Suppressor macrophage treated with lipopolysaccharide for 4 hours (primary cell): ENCODE results near the gene ITGB1.
A peak's percentile ranks its signal among the peaks of the same experiment; 100 is the strongest.

Experiments used
- DNase-seq: peaks from one replicate; pipeline ENCODE4 v3.0.0-alpha.2; 2020

The ITGB1 gene

DNA sequence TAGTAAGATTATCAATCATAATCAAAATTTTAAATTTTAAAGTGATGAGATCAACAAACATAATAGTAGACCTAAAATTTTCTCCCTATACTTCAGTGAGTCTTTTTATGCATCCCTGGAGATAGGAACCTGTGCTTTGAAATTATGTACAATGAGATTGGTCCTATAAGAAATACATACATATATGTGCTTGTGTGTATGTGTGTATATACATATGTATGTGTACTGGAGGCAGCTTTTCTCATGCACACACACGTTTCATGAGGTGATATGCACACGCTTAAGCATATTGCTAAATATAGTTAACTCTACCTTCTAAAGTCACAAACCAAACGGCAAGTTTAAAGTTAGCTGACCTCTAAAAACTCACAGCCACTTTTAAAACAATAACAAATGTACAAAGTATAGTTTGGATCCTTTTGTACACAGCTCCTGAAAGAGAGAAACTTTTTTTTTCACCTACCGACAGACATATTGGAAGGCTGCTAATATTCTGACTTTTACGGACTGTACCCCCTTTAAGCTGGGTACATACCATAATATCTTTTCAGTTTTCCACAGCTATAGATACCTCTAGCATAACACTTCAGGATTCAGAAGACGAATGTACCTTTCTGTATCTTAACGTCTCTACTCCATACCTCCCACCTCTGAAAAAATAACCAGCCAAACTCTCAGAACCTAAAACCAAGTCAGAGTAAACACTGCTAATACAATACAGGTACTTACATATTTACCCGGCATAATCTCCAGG is 3.3 kb downstream of the ITGB1 start:
- no peak for DNase-seq

DNA sequence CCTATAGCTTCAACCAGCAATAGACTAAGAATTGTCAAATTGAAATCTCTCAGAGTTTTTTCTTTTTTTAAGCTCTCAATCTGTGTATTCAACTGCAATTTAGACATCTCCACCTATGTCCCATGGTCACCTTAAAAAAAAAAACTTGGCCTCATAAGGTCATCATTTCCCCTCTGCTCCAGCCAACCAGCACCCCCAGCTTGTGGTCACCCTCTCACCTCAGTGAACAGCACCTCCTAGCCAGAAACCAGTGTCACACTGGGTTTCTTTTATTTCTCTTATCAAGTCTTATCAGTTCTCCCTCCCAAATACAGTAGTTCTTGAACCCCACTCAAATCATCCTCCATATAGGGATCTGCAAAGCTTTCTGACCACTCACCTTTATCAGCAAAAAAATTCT is 4.0 kb downstream of the ITGB1 start:
- DNase-seq: no peak

DNA sequence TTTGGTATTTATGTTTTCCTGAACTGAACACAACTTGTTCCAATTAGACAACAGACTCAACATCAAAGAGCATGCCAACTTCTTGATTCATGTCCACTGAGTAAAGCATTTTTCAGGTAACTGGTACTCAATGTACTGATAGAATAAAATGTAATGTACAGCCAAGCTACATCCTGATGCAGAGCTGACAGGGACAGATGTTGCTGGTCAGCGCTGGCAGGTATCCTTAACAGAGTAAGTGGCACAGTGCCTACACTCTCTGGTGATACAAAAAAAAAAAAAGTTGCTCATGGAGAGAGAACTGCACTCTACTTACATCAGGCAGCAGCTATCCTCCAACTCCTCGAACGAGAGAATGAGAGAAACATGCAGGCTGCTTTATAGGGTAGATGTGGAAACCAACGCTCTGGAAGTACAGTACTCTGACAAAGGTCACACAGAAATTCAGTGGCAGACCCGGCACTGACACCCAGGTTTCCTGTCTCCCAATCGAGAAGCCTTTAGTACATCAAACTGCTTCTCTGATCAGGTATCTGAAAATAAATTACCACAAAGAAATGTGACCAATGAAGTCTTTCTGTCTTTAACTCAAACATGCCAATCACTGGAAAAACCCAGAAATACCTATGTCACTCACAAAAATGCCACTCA is 4.6 kb downstream of the ITGB1 start:
- no peak for DNase-seq

DNA sequence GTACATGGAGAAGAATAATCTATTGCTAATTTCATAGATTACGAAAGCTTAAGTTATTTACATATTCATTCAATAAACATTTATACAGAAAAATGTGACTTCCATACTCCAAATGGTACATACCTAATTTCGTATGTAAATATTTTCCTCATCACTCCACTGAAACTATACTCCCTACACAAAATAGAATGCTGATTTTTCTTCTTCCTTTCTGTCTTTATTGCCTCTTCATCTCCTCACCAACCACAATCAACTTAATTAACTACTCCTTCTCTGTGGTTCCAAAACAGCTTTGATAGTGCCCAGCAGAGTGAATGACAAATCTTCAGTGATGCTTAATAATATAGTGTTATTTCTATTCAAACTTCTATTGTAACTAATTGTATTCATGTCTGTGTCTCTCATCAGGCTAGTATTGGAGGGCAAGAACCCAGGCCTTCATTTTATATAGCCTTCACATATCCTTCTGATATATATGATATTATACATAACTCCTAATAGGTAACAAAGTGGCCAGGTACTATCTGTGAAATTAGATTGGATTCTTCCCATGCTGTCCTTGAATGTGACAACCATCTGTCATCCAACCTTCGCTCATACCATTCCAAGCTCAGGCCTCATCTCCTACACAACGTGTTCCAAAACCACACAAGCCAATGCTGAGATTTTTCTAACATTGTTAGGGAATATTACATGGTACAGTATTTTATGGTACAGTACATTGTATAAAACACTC is 5.3 kb downstream of the ITGB1 start:
- DNase-seq: no peak

DNA sequence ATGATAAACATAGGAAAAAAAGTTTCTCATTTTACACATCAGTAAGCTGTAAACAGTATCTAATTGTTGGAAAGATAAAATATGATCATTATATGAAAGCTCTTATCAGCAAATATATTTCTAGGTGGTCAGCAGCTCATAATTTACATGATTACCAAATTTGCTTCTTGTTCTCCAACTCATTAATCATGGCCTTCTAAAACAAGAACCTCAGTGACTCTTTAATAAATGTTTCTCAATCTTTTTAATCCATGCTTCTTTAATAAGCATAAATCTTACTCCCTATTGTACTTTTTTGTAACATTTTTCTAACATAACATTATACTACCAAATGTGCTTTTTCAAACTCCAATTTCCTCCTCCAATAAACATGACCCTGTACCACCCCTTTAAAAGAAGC is 5.9 kb downstream of the ITGB1 start:
- no peak for DNase-seq

DNA sequence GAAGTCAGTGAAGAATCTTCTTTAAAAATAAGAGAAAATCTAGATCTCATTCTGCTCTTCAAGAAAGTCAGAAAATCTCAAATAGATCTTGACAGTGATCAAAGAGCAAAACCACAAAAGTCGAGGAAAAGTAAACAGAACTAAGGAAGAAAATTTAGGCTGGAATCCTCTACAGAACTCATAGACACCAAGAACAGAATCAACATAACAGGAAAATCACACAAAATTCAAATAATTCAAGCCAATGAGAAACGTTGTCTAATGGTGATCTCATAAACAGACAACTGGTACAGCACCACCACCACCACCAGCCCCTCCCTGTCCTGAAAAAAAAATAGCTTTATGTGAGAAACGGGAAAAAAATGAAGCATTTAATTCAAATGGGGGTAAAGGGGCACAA is 6.9 kb downstream of the ITGB1 start:
- DNase-seq: no peak

DNA sequence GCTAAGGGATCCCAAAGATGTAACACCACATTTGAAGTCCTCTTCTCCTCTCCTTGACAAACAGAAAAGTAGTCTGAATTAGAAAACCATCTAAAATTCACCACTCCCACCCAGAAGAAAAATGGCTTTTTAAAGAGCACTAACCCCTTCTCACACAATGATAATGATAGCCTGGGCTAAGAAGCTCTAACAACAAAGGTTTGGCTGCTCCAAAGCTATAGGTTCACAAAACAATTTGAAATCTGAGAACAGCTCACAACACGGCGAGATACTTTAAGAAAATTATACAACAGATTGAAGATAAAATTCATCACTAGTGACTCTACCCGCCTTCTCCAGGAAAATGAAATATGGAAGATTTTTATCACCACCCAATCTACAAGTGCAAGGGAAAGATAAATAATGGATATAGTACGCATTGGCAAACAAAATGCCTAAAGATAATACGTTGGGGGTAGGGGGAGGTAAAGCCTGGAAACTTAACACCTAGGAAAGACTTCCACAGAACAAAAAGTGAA is 7.4 kb downstream of the ITGB1 start:
- DNase-seq: no peak

DNA sequence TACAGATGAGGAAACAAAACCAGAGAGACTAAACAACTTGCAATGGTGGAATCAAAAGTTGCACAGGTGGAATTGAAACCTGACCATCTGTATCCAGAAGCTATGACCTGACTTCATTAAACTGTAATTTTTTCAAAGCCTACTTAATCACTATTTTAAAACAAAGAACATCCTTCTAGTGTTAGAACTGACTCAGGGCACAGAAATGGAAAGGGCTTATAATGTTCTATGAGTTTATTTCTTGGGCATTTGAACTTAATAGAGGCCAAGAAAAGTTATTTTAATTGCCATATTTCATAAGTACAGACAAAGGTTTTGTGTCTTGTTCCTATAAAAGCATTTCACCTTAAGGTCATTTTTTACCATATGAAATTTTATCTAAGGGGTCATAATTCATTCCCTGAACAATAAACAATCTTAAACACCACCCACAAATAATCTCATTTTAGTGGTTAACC is 8.8 kb downstream of the ITGB1 start:
- DNase-seq: no peak

DNA sequence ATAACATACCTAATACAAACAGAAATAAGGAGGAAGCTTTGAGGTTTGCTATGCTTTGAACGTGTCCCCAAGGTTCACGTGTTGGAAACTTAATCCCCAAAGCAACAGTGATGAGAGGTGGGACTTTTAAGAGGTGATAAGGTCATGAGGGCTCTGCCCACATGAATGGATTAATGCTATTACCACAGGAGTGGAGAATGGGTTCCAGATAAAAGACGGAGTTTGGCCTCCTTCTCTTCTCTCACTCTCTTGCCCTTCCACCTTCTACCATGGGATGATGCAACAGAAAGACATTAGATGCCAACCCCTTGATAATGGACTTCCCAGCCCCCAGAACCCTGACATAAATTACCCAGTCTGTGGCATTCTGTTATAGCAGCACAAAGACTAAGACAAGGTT is 9.6 kb downstream of the ITGB1 start:
- no peak for DNase-seq

DNA sequence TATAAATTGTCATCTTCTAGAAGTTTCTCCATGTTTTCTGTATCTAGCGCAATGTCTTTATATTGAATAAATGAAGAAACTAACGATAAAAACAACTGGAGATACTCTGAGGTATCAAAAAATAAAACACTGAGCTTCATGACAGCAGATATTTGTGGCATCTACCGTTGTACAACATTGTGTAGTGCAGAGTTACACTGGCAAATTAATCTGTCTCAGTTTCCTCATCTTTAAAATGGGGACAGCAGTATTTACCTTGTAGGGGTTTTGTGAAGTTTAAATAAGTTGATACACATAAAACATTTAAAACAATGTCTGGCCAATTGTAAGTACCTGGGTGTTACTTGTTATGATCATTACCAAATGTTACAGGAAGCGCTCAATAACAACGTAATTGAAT is 10.4 kb downstream of the ITGB1 start:
- no peak for DNase-seq

DNA sequence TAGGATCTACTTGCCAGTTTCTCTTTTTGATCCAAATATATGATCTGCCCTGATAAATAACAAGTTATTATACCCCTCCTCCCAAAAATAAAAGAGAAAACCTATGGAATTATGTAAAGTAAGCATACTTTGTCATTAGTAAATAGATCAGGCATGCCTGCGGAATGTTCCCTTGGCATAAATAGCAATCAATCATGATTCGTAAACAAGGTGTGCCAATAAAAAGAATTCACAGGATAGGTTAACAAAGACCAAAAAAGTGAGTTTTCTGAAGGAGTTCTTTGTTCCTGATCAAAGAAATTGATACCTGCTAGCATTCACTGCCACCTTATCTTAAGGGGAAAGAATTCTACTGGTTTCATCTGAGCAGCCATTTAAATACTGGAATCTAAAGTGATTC is 11.9 kb downstream of the ITGB1 start:
- no peak for DNase-seq

DNA sequence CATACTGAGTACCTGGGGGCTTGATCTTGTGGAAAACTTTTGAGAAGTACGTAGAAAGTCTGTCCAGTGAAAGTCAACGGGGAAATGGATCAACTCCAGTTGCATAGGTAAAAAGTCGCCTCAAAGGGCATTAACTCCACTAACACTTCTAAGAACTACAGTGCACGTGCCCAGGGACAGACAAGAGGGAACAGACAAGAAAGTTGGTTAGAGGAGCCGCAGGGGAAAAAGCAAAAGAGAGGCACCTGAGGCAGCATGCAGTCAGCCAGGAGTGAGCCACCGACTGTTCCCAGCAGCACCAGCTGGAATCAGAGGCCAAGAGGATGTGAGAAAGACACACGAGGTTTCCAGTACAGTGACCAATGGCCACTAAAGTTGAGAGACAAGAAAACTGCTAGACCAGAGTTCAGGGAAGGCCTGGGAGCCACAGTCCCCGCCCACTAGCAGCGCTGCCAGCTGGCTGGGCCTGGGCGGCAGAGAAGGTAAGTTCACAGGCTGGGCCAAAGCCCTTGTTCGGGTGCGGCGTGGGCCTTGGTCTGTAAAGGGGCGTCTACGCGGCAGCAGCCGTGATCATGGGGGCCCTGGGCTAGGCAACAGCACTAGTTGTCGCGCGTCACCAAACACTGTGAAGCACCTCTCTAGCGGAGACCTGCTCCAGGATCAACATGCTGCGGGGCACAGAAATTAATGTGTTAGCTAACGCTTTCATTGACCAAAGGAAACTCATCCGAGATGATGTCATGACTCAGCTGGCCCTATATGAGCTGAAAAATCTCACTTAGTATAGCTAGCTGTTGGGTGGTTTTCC is 14.0 kb downstream of the ITGB1 start:
- no peak for DNase-seq

DNA sequence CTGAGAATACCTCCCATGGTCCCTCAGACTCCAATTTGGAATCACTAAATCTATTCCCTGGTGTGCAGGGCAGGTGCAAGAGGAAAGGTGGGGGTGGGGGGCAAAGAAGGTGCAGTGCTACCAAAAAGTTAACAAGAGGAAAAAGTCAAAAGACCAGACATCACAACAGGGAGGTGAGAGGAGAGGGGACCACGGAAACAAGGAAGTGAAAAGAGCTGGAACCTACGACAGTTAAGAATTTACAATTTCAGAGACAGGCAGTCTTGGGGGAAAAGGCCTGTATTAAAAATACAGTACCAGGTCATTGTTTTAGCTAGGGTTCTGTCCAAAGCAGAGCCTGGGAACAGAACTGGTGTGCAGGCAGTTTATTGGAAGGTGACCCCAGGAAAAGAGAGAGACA is 14.6 kb downstream of the ITGB1 start:
- DNase-seq: no peak

DNA sequence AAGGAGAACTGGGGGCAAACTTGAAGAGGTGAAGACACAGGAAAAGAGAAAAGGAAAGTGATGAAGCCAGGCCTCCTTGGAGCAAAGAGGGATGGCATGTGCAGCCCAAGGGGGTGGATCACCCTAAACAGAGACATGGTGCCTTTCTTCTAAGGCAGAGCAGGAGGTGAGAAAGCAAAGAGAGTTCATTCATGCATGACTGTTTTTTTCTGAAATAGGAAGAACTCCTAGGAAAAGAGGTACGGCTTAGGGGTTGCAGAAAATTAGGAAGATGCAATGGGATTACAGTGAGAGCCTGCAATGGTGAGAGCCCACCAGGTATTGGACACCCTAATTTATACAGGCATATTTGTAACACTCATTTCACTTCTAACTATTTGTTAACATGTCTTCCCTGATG is 15.9 kb downstream of the ITGB1 start:
- DNase-seq: no peak

DNA sequence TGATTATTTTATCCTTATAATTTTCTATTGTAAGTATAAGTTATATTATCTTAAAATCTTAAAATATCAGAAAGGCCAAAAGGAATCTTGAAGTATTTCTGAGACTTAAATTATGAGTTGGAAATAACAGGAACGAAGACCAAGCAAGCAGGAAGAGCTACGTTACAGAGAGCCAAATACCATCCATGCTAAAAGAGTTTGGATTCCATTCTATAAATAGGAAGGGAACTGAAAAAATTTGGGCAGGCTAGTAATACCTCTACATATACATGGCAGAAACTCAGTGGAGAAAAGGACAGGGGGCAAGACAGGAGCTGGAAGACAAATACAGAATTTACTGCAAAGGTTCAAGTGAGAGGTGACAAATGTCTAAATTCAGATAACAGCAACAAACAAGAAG is 16.7 kb downstream of the ITGB1 start:
- DNase-seq: no peak

DNA sequence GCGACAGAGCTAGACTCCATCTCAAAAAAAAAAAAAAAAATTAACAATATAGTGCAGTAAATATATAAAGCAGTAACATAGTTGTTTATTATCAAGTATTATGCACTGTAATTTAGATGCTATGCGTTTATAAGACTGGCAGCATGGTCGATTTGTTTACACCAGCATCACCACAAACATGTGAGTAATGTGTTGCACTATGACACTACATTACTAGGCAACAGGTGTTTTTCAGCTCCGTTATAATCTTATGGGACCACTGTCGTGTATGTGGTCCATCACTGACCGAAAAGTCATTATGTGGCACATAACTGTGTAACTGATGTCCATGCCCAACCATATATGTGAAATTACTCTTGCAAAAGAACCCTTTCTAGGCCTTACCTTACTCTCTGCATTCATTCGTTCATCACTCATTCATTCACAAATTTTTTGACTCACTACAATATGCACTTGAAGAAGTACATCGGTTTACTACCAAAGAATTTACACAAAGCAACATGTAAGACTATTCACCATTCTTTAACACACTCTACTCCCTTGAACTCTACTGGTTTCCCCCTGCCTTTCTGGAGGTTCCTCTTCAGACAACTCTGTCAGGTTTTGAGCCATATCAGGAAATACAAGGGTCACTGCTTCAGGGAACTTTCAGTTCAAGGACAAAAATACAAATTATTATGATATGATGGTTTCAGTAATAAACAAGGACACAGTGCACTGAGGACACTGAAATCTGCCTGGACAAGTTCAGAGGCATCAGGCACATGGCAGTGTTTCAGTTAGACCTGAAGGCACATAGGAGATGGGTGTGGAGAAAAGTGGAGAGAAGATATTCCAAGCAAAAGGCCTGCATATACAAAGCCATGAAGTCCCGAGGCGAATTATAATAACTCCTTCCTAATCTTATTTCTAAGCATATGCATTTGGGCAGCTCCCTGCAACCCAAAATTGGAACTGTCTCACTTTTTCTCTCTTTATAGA is 17.4 kb downstream of the ITGB1 start:
- no peak for DNase-seq

DNA sequence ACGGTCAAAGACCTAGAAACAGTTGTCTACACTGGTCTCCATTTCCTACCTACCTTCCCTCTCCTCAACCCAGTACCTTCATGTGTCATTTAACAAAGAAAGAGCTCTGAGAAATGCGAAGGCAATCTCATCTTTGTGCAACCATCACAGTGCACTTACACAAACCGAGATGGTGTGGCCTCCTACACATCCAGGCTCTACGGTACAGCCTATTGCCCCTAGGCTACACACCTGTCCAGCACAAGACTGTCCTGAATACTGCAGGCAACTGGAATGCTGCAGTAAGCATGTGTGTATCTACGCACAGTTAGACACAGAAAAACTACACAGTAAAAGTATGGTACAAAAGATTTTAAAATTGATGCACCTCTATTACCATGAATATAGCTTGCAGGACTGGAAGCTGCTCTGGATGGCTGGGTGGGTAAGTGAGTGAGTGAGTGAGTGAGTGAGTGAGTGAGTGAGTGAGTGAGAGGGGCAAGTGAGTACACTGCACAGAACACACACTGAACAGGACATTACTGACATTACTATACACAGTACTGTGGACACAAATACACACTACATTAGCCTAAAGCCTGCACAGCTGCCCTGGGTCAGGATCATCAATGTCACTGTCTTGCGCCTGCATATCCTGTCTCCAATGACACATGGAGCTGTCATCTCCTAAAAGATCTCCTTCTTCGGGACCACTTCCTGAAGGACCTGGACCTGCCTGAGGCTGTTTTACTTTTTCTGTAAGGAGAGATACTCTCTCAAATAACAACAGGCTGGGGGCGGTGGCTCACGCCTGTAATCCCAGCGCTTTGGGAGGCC is 18.5 kb downstream of the ITGB1 start:
- no peak for DNase-seq

DNA sequence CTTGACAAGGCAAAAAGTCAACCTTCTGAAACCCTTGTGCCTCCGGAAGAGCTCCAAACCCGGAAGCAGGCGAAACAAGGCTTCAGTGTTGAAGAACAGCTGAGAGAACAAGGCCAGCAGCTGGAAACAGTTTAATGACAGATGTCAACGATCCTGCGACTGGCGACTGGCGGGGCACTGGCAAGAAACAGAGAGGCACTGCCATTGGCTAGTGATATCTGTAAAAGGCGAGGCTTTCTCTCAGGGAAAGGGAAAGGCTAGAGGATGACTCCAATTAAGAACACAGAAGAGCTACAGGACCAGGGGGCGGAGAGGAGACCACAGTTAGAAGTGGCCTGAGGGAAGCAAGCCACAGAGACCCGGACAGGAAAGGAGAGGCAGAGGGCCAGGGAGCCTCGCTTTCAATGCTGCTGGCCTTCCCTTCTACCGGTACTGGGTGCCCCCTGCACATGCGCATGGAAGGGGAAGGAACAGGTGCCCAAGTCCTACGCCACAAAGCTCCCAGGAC is 19.4 kb downstream of the ITGB1 start:
- no peak for DNase-seq

DNA sequence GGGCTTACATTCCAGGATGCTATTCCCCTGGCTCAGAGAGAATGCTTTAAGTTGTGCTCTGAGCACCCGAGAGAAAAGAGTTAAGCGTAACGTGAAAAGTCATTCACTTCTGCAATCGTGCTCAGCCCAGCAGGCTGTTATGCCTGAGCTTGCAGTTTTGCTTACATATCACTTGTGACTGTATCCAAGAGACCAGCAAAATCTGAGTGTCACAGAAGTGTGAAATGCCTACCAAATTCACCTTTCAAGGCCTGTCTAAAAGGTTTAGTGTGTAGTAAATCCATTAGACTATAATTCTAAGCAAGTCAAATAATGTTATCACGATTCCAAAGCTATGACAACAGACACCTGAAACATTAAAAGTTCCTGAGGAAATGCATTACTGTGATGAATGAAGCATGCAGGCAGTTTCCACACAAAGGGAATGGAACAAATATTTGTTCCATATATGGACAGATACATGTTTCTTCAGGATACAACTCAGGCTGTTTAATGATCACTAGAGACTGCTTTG is 20.1 kb downstream of the ITGB1 start:
- peak; percentile 61 for DNase-seq

DNA sequence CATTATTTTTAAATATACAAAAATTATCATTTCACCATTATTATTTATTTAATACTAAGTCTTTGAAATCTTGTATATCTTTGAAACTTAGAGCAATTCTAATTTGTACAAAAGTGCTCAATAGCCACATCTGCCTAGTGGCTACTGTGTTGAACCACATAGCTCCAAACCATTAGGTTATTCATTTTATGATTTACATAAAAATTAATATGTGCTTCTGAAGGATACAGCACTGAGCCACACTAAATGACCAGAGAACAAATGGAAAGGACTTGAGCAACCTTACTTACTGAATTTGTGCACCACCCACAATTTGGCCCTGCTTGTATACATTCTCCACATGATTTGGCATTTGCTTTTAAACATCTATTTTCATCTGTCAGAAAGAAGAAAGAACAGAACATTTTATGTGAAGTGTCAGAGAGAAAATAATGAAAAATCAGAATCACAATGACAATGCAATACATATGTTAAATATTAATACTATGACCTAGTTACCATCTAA is 25.8 kb downstream of the ITGB1 start:
- no peak for DNase-seq
